ENCODE data around the gene RABGGTA. TPM values are rescaled to one million over a fixed set of nuclear protein-coding genes. Genes with fewer than 3 reads are reported as not detected.
"Not testable (repeated sequence)": the region's sequence is repeated elsewhere in the genome, so short reads cannot be mapped to it uniquely, and the experiment has no call there.

The RABGGTA gene
- total RNA-seq, 1 donor from 2014 or later: 54.0 TPM

GRCh38 chr14:24247422-24247821 is 24.0 kb downstream of the RABGGTA start:
- Histone ChIP-seq H3K27me3 (ENCODE audit: control insufficient read depth, insufficient read depth, low read length) (no peaks in the 10 kb centered on the region), H3K36me3 (ENCODE audit: control insufficient read depth, insufficient read depth, low read length) (no peaks in the 10 kb centered on the region), H3K4me3 (ENCODE audit: low read depth, low read length) (no peak overlapping the region)
- TF ChIP-seq CTCF (IDR thresholded peaks at IDR 0.05; ENCODE audit: insufficient read depth, low read length, poor library complexity, severe bottlenecking): no peak
- DNase-seq (ENCODE audit: low read depth): no peak

- no peak overlapping the region for H3K4me3 ChIP-seq (ENCODE audit: low read depth, low read length)
- DNase-seq (ENCODE audit: low read depth): no peak
- no peaks in the 10 kb centered on the region for H3K27me3 ChIP-seq (ENCODE audit: control insufficient read depth, insufficient read depth, low read length)
- no peak for TF ChIP-seq CTCF (IDR thresholded peaks at IDR 0.05; ENCODE audit: insufficient read depth, low read length, poor library complexity, severe bottlenecking)
- H3K36me3 ChIP-seq (ENCODE audit: control insufficient read depth, insufficient read depth, low read length): no peaks in the 10 kb centered on the region
These were observed 24.6 kb downstream of the RABGGTA start for GRCh38 chr14:24246765-24247212.

GRCh38 chr14:24245350-24245749 is 26.0 kb downstream of the RABGGTA start:
- not testable (repeated sequence) for H3K36me3 ChIP-seq (ENCODE audit: control insufficient read depth, insufficient read depth, low read length); H3K4me3 ChIP-seq (ENCODE audit: low read depth, low read length); H3K27me3 ChIP-seq (ENCODE audit: control insufficient read depth, insufficient read depth, low read length); DNase-seq (ENCODE audit: low read depth)

- TF ChIP-seq CTCF (IDR thresholded peaks at IDR 0.05; ENCODE audit: insufficient read depth, low read length, poor library complexity, severe bottlenecking): no peak
- no peak for DNase-seq (ENCODE audit: low read depth)
- Histone ChIP-seq H3K36me3 (ENCODE audit: control insufficient read depth, insufficient read depth, low read length) (peaks cover 12% of the 10 kb centered on the region), H3K4me3 (ENCODE audit: low read depth, low read length) (peak overlapping the region; percentile 80), H3K27me3 (ENCODE audit: control insufficient read depth, insufficient read depth, low read length) (no peaks in the 10 kb centered on the region)
These were observed 28.0 kb downstream of the RABGGTA start for GRCh38 chr14:24243336-24243836.

GRCh38 chr14:24241829-24242443 is 29.5 kb downstream of the RABGGTA start:
- Histone ChIP-seq H3K4me3 (ENCODE audit: low read depth, low read length) (peak overlapping the region; percentile 80), H3K27me3 (ENCODE audit: control insufficient read depth, insufficient read depth, low read length) (no peaks in the 10 kb centered on the region), H3K36me3 (ENCODE audit: control insufficient read depth, insufficient read depth, low read length) (peaks cover 12% of the 10 kb centered on the region)
- TF ChIP-seq CTCF (IDR thresholded peaks at IDR 0.05; ENCODE audit: insufficient read depth, low read length, poor library complexity, severe bottlenecking): peak; percentile 45
- DNase-seq (ENCODE audit: low read depth): no peak

- TF ChIP-seq CTCF (IDR thresholded peaks at IDR 0.05; ENCODE audit: insufficient read depth, low read length, poor library complexity, severe bottlenecking): no peak
- no peak for DNase-seq (ENCODE audit: low read depth)
- H3K27me3 ChIP-seq (ENCODE audit: control insufficient read depth, insufficient read depth, low read length): no peaks in the 10 kb centered on the region
- peaks cover 12% of the 10 kb centered on the region for H3K36me3 ChIP-seq (ENCODE audit: control insufficient read depth, insufficient read depth, low read length)
- H3K4me3 ChIP-seq (ENCODE audit: low read depth, low read length): no peak overlapping the region
These were observed 31.1 kb downstream of the RABGGTA start for GRCh38 chr14:24240110-24240918.

Measured in kidney epithelial cell (primary cell).